B cell (primary cell): ENCODE data around the gene OBP2B. TPM values are rescaled to one million over a fixed set of nuclear protein-coding genes. Genes with fewer than 3 reads are reported as not detected.

Experiments
- ATAC-seq: fragments of 200-7000 bp; cut with Tn5 transposase; one replicate; pipeline ENCODE4 v1.10.0; 2021; ENCODE audit warnings: low read depth, mild to moderate bottlenecking, moderate number of reproducible peaks, moderate library complexity
- CTCF ChIA-PET: fragments of 350-600 bp; sonication (Branson Sonifier 250); formaldehyde crosslinking; loops from one replicate; lab custom pipeline; 2021; ENCODE audit warnings: antibody characterized with exemption, inconsistent platforms; lab: Charles Lee
- POLR2A ChIA-PET: fragments of 350-600 bp; sonication (Branson Sonifier 250); formaldehyde crosslinking; loops from one replicate; lab custom pipeline; 2021; ENCODE audit warnings: antibody characterized with exemption; lab: Charles Lee
- DNase-seq: peaks from one replicate; pipeline ENCODE4 v3.0.0; 2013
- H2AFZ ChIP-seq: 2 replicates; pipeline ENCODE4 v1.6.1; 2012; ENCODE audit warnings: mild to moderate bottlenecking, low read depth, low read length; ENCODE audit not compliant: insufficient read depth, poor library complexity, severe bottlenecking
- H3K27ac ChIP-seq, 2 donors: 1 replicate in 1 of 2; 2 replicates in 1 of 2; pipeline ENCODE4 v1.5.1; 2012 to 2013; ENCODE audit warnings: low read length in 2 of 2, mild to moderate bottlenecking in 2 of 2, moderate library complexity in 1 of 2
- H3K27me3 ChIP-seq, 4 experiments: fragments of 200-600 bp in 1 of 4; sonication (generic) in 1 of 4; replicated peaks in 1 of 4; 1 replicate in 2 of 4; 2 replicates in 2 of 4; pipeline versions ENCODE4 v1.6.1 to v1.7.0; 2013 to 2016; ENCODE audit warnings: low read length in 3 of 4, mild to moderate bottlenecking in 2 of 4, mixed read lengths in 1 of 4, moderate library complexity in 1 of 4; ENCODE audit not compliant: insufficient read depth in 4 of 4, control insufficient read depth in 3 of 4; ENCODE audit errors: control extremely low read depth in 1 of 4
- H3K36me3 ChIP-seq, 2 experiments: replicated peaks in 1 of 2; 1 replicate in 1 of 2; 2 replicates in 1 of 2; pipeline versions ENCODE4 v1.6.1 to v1.7.1; 2013; ENCODE audit warnings: low read length in 1 of 2; ENCODE audit not compliant: insufficient read depth in 2 of 2, control insufficient read depth in 1 of 2; ENCODE audit errors: control extremely low read depth in 1 of 2, extremely low read depth in 1 of 2
- H3K4me1 ChIP-seq, 2 donors: fragments of 200-600 bp in 1 of 2; sonication (generic) in 1 of 2; 1 replicate in 1 of 2; 2 replicates in 1 of 2; pipeline versions ENCODE4 v1.5.1 to v1.6.1; 2013 to 2017; ENCODE audit warnings: low read length in 2 of 2; ENCODE audit not compliant: control insufficient read depth in 2 of 2, insufficient read depth in 2 of 2
- H3K4me2 ChIP-seq: replicated peaks from 2 replicates; pipeline ENCODE3; 2012; ENCODE audit warnings: mild to moderate bottlenecking, low read depth, low read length; ENCODE audit not compliant: poor library complexity, severe bottlenecking
- H3K4me3 ChIP-seq, 5 experiments: fragments of 200-600 bp in 1 of 5; sonication (generic) in 1 of 5; 1 replicate in 3 of 5; 2 replicates in 2 of 5; pipeline versions ENCODE4 v1.5.1 to v1.7.0; 2011 to 2016; ENCODE audit warnings: low read length in 4 of 5, mild to moderate bottlenecking in 4 of 5, low read depth in 2 of 5, control low read depth in 1 of 5, moderate library complexity in 1 of 5; ENCODE audit not compliant: insufficient read depth in 1 of 5; ENCODE audit errors: control extremely low read depth in 1 of 5, extremely low read depth in 1 of 5
- H3K79me2 ChIP-seq: fragments of 200-600 bp; sonication (generic); one replicate; pipeline ENCODE4 v1.6.0; 2016; ENCODE audit warnings: low read length; ENCODE audit not compliant: control insufficient read depth, insufficient read depth
- H3K9ac ChIP-seq: fragments of 200-600 bp; sonication (generic); 2 replicates; pipeline ENCODE4 v1.6.1; 2017; ENCODE audit warnings: mild to moderate bottlenecking, low read length, moderate library complexity
- H3K9me3 ChIP-seq, 3 donors: one replicate each; pipeline versions ENCODE4 v1.6.1 to v1.7.1; 2013; ENCODE audit warnings: low read length in 2 of 3; ENCODE audit not compliant: control insufficient read depth in 2 of 3, insufficient read depth in 1 of 3; ENCODE audit errors: control extremely low read depth in 1 of 3
- H4K20me1 ChIP-seq: 2 replicates; pipeline ENCODE4 v1.6.0; 2012; ENCODE audit warnings: mild to moderate bottlenecking, low read length; ENCODE audit not compliant: insufficient read depth, control insufficient read depth, poor library complexity, severe bottlenecking
- H3K27ac Mint-ChIP-seq: one replicate; pipeline ENCODE4 v1.8.0; 2021; ENCODE audit warnings: mixed read lengths
- H3K27me3 Mint-ChIP-seq: one replicate; pipeline ENCODE4 v1.8.0; 2021; ENCODE audit warnings: mixed read lengths
- H3K4me1 Mint-ChIP-seq: one replicate; pipeline ENCODE4 v1.8.0; 2021; ENCODE audit warnings: mixed read lengths
- H3K4me3 Mint-ChIP-seq: one replicate; pipeline ENCODE4 v1.8.0; 2021; ENCODE audit warnings: mixed read lengths
- H3K9me3 Mint-ChIP-seq: one replicate; pipeline ENCODE4 v1.8.0; 2022; ENCODE audit warnings: mixed read lengths; ENCODE audit not compliant: insufficient read depth
- CTCF ChIP-seq: fragments of 200-600 bp; IDR thresholded peaks from one replicate; pipeline ENCODE4 v1.8.0; 2022; ENCODE audit warnings: antibody characterized with exemption, mild to moderate bottlenecking
- EZH2 ChIP-seq: IDR thresholded peaks from 2 replicates; pipeline ENCODE4 v1.6.1; 2012; ENCODE audit warnings: borderline replicate concordance, low read depth, mild to moderate bottlenecking, moderate library complexity, low read length; ENCODE audit not compliant: insufficient read depth, poor library complexity, severe bottlenecking
- WGBS: methylation state at CpG from one replicate; pipeline ENCODE4 v1.1.5; 2013; ENCODE audit warnings: missing lambda C conversion rate; ENCODE audit not compliant: insufficient coverage; 5-methylcytosine and 5-hydroxymethylcytosine counted together
- intact Hi-C: fragments of 100-400 bp; cut with micrococcal nuclease; formaldehyde crosslinking; loops from one replicate; pipeline ENCODE4 v1.10.0; 2022
- polyA plus RNA-seq: library from polyadenylated mRNA; depleted of rRNA; stranded (reverse); fragments of >200 nt; gene quantifications from 2 replicates; pipeline ENCODE4 v1.2.3, GENCODE V29; 2012
- total RNA-seq, 2 donors: library from RNA; stranded (reverse); fragments of 120-200 nt in 1 of 2; gene quantifications; 1 replicate in 1 of 2; 2 replicates in 1 of 2; pipeline versions ENCODE4 v1.2.3 to v1.2.4, GENCODE V29; 2013 to 2022

The OBP2B gene
- total and polyA plus RNA-seq, 2 donors (not counting 1 experiment from before 2014, with no cell fraction given), result not detected

GRCh38 chr9:133256136-133256461 is 47.0 kb upstream of the OBP2B start:
- H3K4me3 Mint-ChIP-seq, result no peak overlapping the region
- peaks cover 0 to 22% (median 0%) of the 10 kb centered on the region in 4 experiments for H3K27me3 ChIP-seq
- H3K27ac Mint-ChIP-seq, result no peak overlapping the region
- peaks cover 2% of the 10 kb centered on the region for H3K9me3 Mint-ChIP-seq
- no peaks in the 10 kb centered on the region for H3K4me1 ChIP-seq
- ChIA-PET CTCF (no interaction called here), POLR2A (no interaction called here)
- H3K4me3 ChIP-seq, result no peak overlapping the region
- intact Hi-C loops, result no loop called here
- TF ChIP-seq EZH2 (no peak), CTCF (no peak)
- H3K9ac ChIP-seq, result no peak overlapping the region
- H3K4me1 Mint-ChIP-seq, result no peaks in the 10 kb centered on the region
- 96% methylated on average over 30 of the region's 30 CpGs for WGBS
- DNase-seq (no peak), ATAC-seq (no peak)
- no peak overlapping the region for H2AFZ ChIP-seq
- H3K79me2 ChIP-seq, result no peaks in the 10 kb centered on the region
- no peak overlapping the region for H3K27ac ChIP-seq
- peaks cover 0 to 13% (median 0%) of the 10 kb centered on the region in 3 donors for H3K9me3 ChIP-seq
- H3K4me2 ChIP-seq, result no peak overlapping the region
- H4K20me1 ChIP-seq, result no peaks in the 10 kb centered on the region
- H3K36me3 ChIP-seq, result no peaks in the 10 kb centered on the region
- H3K27me3 Mint-ChIP-seq, result peaks cover 17% of the 10 kb centered on the region

- CTCF ChIA-PET, result no interaction called here
- DNase-seq, result no peak
- H3K27ac ChIP-seq, result no peak overlapping the region
- Mint-ChIP-seq H3K27me3 (peaks cover 13% of the 10 kb centered on the region), H3K4me3 (no peak overlapping the region), H3K9me3 (peaks cover 2% of the 10 kb centered on the region), H3K27ac (no peak overlapping the region), H3K4me1 (no peaks in the 10 kb centered on the region)
- H3K4me2 ChIP-seq, result no peak overlapping the region
- no peak overlapping the region for H3K9ac ChIP-seq
- H3K79me2 ChIP-seq, result no peaks in the 10 kb centered on the region
- no peaks in the 10 kb centered on the region for H4K20me1 ChIP-seq
- no peak for TF ChIP-seq EZH2
- TF ChIP-seq CTCF, result no peak
- H3K36me3 ChIP-seq, result no peaks in the 10 kb centered on the region
- POLR2A ChIA-PET, result no interaction called here
- WGBS, result 91% methylated on average over 40 of the region's 42 CpGs
- peaks cover 0 to 13% (median 0%) of the 10 kb centered on the region in 3 donors for H3K9me3 ChIP-seq
- peaks cover 0 to 22% (median 0%) of the 10 kb centered on the region in 4 experiments for H3K27me3 ChIP-seq
- no peak overlapping the region for H3K4me3 ChIP-seq
- H3K4me1 ChIP-seq, result no peaks in the 10 kb centered on the region
- no peak for ATAC-seq
- H2AFZ ChIP-seq, result no peak overlapping the region
- intact Hi-C loops, result no loop called here
These were observed 46.5 kb upstream of the OBP2B start for GRCh38 chr9:133255371-133256135.
